GM12878 (cell line): ENCODE data around the gene SNW1. TPM values are rescaled to one million over a fixed set of nuclear protein-coding genes. Genes with fewer than 3 reads are reported as not detected.

Source experiments
- BCL11A ChIP-seq: IDR thresholded peaks from 2 replicates; pipeline ENCODE4 v1.6.1; 2011; ENCODE audit warnings: low read depth, low read length
- DPF2 ChIP-seq: fragments of 450-650 bp; IDR thresholded peaks from 2 replicates; pipeline ENCODE4 v1.6.1; 2017; ENCODE audit warnings: mild to moderate bottlenecking
- HDAC2 ChIP-seq: fragments of 200-600 bp; sonication (generic); IDR thresholded peaks from 2 replicates; pipeline ENCODE4 v1.6.1; 2017
- JUNB ChIP-seq: IDR thresholded peaks from 2 replicates; pipeline ENCODE4 v1.6.1; 2016; ENCODE audit warnings: antibody characterized with exemption, mild to moderate bottlenecking
- MYB ChIP-seq: fragments of 150-350 bp; IDR thresholded peaks from 2 replicates; pipeline ENCODE4 v1.6.1; 2014; ENCODE audit warnings: mild to moderate bottlenecking, low read depth, low read length, borderline replicate concordance
- MYC ChIP-seq: IDR thresholded peaks from 2 replicates; pipeline ENCODE4 v1.6.1; 2011; ENCODE audit warnings: mild to moderate bottlenecking, low read length, moderate library complexity, inconsistent platforms; ENCODE audit not compliant: insufficient read depth, insufficient replicate concordance, insufficient read length, severe bottlenecking
- NR2F1 ChIP-seq: fragments of 450-650 bp; conservative IDR thresholded peaks from 2 replicates; pipeline ENCODE4 v1.6.1; 2017; ENCODE audit warnings: mild to moderate bottlenecking
- RBBP5 ChIP-seq: fragments of 200-600 bp; sonication (generic); conservative IDR thresholded peaks from 2 replicates; pipeline ENCODE4 v1.6.1; 2016
- SMC3 ChIP-seq: IDR thresholded peaks from 2 replicates; pipeline ENCODE4 v1.6.1; 2011; ENCODE audit warnings: low read length, improper control_type of control experiment, borderline replicate concordance
- SPI1 ChIP-seq: IDR thresholded peaks from 2 replicates; pipeline ENCODE4 v1.6.1; 2011; ENCODE audit warnings: low read depth, mild to moderate bottlenecking, low read length, moderate library complexity, borderline replicate concordance; ENCODE audit not compliant: insufficient read depth
- SREBF1 ChIP-seq: IDR thresholded peaks from 2 replicates; pipeline ENCODE4 v1.6.1; 2012; ENCODE audit warnings: mild to moderate bottlenecking, low read length
- STAT1 ChIP-seq: fragments of 450-650 bp; conservative IDR thresholded peaks from 2 replicates; pipeline ENCODE4 v1.6.1; 2014; ENCODE audit warnings: antibody characterized with exemption, mild to moderate bottlenecking
- TARDBP ChIP-seq: IDR thresholded peaks from 2 replicates; pipeline ENCODE4 v1.6.1; 2016; ENCODE audit warnings: borderline replicate concordance
- TCF3 ChIP-seq: IDR thresholded peaks from 2 replicates; pipeline ENCODE4 v1.6.1; 2012; ENCODE audit warnings: low read depth, mild to moderate bottlenecking, low read length, borderline replicate concordance; ENCODE audit not compliant: insufficient read depth
- YBX1 ChIP-seq: fragments of 450-650 bp; IDR thresholded peaks from 2 replicates; pipeline ENCODE4 v1.6.1; 2016; ENCODE audit warnings: antibody characterized with exemption
- ZNF384 ChIP-seq: IDR thresholded peaks from 2 replicates; pipeline ENCODE4 v1.6.1; 2012; ENCODE audit warnings: low read depth, mild to moderate bottlenecking, low read length, improper control_type of control experiment, borderline replicate concordance
- ZZZ3 ChIP-seq: IDR thresholded peaks from 2 replicates; pipeline ENCODE4 v1.6.1; 2011; ENCODE audit warnings: low read depth; ENCODE audit not compliant: control insufficient read depth, insufficient read length
- polyA plus RNA-seq, 11 experiments: library from polyadenylated mRNA; depleted of rRNA in 4 of 11; unstranded in 6 of 11; stranded (reverse) in 5 of 11; fragments of >200 nt; fragmentation: Nextera tagmentation in 4 of 11; fragmentation: Illumina TruSeq in 1 of 11; extraction: Ambion mirVana in 4 of 11; extraction: Trizol in 1 of 11; gene quantifications; 1 replicate in 1 of 11; 2 replicates in 10 of 11; pipeline versions ENCODE4 v1.2.1 to v1.2.3, GENCODE V29; 2011 to 2016; ENCODE audit warnings: inconsistent platforms in 2 of 11, missing spikeins in 2 of 11, low read depth in 1 of 11
- total RNA-seq, 4 experiments: library from RNA; depleted of rRNA in 3 of 4; stranded (reverse); fragments of >200 nt in 3 of 4; fragmentation: Illumina TruSeq in 1 of 4; extraction: Trizol in 1 of 4; gene quantifications; 2 replicates each; pipeline versions ENCODE4 v1.2.1 to v1.2.3, GENCODE V29; 2013 to 2021
- TF ChIP-seq, protein P1 (sequence below): fragments of 450-650 bp; IDR thresholded peaks from 2 replicates; pipeline ENCODE4 v1.6.1; 2017; ENCODE audit warnings: borderline replicate concordance
- TF ChIP-seq, protein P2 (sequence below), 3 experiments: IDR thresholded peaks in 2 of 3; conservative IDR thresholded peaks in 1 of 3; 2 replicates each; pipeline ENCODE4 v1.5.1; 2011; ENCODE audit warnings: low read depth in 3 of 3, low read length in 3 of 3, mild to moderate bottlenecking in 3 of 3, control low read depth in 2 of 3, moderate library complexity in 2 of 3, inconsistent platforms in 1 of 3, mixed read lengths in 1 of 3; ENCODE audit not compliant: control insufficient read depth in 2 of 3, insufficient read depth in 1 of 3; ENCODE audit errors: extremely low read depth in 1 of 3
- TF ChIP-seq, protein P3 (sequence below): IDR thresholded peaks from 2 replicates; pipeline ENCODE4 v1.6.1; 2012; ENCODE audit warnings: low read length, inconsistent platforms
- TF ChIP-seq, protein P4 (sequence below): fragments of 450-650 bp; IDR thresholded peaks from 2 replicates; pipeline ENCODE4 v1.6.1; 2018; ENCODE audit warnings: borderline replicate concordance, mild to moderate bottlenecking; ENCODE audit not compliant: partially characterized antibody
- TF ChIP-seq, protein P5 (sequence below): fragments of 150-350 bp; IDR thresholded peaks from 2 replicates; pipeline ENCODE4 v1.6.1; 2016; ENCODE audit warnings: low read depth, low read length

Gene SNW1
- total and polyA plus RNA-seq, 10 of the 15 experiments (the other 5 are each of a cell fraction or from before 2014, with no cell fraction given): 56.6 to 109 (median 75.7) TPM

DNA sequence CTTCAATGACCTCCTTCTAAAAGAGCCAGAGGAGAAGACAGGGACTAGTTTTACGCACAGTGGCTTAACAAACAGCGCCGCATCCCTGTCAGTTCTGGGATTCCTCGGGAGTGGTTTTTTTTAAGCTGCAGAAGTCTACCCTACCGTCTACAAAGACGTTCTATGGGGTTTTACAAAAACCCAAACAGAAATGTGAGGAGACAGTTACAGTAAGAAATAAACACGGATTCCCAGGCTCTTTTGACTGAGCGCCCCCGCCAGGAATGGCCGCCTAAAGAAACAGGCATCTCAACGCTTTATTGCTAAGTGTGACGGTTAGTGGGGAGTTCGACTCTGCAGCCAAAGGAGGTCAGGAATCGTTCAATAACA, 53.6 kb downstream of the SNW1 start (continued):
- TF ChIP-seq, protein P1, sequence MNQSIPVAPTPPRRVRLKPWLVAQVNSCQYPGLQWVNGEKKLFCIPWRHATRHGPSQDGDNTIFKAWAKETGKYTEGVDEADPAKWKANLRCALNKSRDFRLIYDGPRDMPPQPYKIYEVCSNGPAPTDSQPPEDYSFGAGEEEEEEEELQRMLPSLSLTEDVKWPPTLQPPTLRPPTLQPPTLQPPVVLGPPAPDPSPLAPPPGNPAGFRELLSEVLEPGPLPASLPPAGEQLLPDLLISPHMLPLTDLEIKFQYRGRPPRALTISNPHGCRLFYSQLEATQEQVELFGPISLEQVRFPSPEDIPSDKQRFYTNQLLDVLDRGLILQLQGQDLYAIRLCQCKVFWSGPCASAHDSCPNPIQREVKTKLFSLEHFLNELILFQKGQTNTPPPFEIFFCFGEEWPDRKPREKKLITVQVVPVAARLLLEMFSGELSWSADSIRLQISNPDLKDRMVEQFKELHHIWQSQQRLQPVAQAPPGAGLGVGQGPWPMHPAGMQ: no peak
- TF ChIP-seq MYB (no peak), TARDBP (no peak), NR2F1 (no peak), RBBP5 (no peak), SPI1 (no peak), BCL11A (no peak), HDAC2 (no peak), ZZZ3 (no peak), ZNF384 (0 out of 2 replicates have a peak, but pooled peaks have one; percentile 16), JUNB (no peak), STAT1 (no peak), YBX1 (no peak), DPF2 (no peak), SMC3 (peak; percentile 23; the same call in 1 of the 2 replicates), MYC (no peak), SREBF1 (no peak), TCF3 (no peak)
- TF ChIP-seq, protein P2, sequence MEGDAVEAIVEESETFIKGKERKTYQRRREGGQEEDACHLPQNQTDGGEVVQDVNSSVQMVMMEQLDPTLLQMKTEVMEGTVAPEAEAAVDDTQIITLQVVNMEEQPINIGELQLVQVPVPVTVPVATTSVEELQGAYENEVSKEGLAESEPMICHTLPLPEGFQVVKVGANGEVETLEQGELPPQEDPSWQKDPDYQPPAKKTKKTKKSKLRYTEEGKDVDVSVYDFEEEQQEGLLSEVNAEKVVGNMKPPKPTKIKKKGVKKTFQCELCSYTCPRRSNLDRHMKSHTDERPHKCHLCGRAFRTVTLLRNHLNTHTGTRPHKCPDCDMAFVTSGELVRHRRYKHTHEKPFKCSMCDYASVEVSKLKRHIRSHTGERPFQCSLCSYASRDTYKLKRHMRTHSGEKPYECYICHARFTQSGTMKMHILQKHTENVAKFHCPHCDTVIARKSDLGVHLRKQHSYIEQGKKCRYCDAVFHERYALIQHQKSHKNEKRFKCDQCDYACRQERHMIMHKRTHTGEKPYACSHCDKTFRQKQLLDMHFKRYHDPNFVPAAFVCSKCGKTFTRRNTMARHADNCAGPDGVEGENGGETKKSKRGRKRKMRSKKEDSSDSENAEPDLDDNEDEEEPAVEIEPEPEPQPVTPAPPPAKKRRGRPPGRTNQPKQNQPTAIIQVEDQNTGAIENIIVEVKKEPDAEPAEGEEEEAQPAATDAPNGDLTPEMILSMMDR (IDR thresholded peaks at IDR 0.05 in 2 of 3, conservative IDR thresholded peaks at IDR 0.05 in 1 of 3; ENCODE audit: control insufficient read depth in 2 of 3, extremely low read depth in 1 of 3, insufficient read depth in 1 of 3, low read depth in 3 of 3, low read length in 3 of 3): peak; percentile 37 to 45 (median 41); a peak in 4 of 6 replicates
- TF ChIP-seq, protein P3, sequence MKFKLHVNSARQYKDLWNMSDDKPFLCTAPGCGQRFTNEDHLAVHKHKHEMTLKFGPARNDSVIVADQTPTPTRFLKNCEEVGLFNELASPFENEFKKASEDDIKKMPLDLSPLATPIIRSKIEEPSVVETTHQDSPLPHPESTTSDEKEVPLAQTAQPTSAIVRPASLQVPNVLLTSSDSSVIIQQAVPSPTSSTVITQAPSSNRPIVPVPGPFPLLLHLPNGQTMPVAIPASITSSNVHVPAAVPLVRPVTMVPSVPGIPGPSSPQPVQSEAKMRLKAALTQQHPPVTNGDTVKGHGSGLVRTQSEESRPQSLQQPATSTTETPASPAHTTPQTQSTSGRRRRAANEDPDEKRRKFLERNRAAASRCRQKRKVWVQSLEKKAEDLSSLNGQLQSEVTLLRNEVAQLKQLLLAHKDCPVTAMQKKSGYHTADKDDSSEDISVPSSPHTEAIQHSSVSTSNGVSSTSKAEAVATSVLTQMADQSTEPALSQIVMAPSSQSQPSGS: no peak
- TF ChIP-seq, protein P4, sequence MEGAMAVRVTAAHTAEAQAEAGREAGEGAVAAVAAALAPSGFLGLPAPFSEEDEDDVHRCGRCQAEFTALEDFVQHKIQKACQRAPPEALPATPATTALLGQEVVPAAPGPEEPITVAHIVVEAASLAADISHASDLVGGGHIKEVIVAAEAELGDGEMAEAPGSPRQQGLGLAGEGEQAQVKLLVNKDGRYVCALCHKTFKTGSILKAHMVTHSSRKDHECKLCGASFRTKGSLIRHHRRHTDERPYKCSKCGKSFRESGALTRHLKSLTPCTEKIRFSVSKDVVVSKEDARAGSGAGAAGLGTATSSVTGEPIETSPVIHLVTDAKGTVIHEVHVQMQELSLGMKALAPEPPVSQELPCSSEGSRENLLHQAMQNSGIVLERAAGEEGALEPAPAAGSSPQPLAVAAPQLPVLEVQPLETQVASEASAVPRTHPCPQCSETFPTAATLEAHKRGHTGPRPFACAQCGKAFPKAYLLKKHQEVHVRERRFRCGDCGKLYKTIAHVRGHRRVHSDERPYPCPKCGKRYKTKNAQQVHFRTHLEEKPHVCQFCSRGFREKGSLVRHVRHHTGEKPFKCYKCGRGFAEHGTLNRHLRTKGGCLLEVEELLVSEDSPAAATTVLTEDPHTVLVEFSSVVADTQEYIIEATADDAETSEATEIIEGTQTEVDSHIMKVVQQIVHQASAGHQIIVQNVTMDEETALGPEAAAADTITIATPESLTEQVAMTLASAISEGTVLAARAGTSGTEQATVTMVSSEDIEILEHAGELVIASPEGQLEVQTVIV: no peak
- TF ChIP-seq, protein P5, sequence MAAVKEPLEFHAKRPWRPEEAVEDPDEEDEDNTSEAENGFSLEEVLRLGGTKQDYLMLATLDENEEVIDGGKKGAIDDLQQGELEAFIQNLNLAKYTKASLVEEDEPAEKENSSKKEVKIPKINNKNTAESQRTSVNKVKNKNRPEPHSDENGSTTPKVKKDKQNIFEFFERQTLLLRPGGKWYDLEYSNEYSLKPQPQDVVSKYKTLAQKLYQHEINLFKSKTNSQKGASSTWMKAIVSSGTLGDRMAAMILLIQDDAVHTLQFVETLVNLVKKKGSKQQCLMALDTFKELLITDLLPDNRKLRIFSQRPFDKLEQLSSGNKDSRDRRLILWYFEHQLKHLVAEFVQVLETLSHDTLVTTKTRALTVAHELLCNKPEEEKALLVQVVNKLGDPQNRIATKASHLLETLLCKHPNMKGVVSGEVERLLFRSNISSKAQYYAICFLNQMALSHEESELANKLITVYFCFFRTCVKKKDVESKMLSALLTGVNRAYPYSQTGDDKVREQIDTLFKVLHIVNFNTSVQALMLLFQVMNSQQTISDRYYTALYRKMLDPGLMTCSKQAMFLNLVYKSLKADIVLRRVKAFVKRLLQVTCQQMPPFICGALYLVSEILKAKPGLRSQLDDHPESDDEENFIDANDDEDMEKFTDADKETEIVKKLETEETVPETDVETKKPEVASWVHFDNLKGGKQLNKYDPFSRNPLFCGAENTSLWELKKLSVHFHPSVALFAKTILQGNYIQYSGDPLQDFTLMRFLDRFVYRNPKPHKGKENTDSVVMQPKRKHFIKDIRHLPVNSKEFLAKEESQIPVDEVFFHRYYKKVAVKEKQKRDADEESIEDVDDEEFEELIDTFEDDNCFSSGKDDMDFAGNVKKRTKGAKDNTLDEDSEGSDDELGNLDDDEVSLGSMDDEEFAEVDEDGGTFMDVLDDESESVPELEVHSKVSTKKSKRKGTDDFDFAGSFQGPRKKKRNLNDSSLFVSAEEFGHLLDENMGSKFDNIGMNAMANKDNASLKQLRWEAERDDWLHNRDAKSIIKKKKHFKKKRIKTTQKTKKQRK: no peak
